K562 (cell line): ENCODE data around the gene CTTNBP2. TPM values are rescaled to one million over a fixed set of nuclear protein-coding genes. Genes with fewer than 3 reads are reported as not detected.

Experiments
- ATAC-seq: fragments of 200-7000 bp; cut with Tn5 transposase; 3 replicates; pipeline ENCODE4 v1.9.1; 2020; ENCODE audit warnings: moderate library complexity
- BruUV-seq: library from RNA; stranded (reverse); fragments of 400-500 nt; replicated peaks from 2 replicates; lab custom pipeline; 2021; lab: Mats Ljungman, UMichigan
- CTCF ChIA-PET: fragments of 300-600 bp; formaldehyde crosslinking; extraction: SDS; loops from one replicate; lab custom pipeline; 2021; ENCODE audit warnings: low intra/inter-chr PET ratio; lab: Yijun Ruan, JAX
- POLR2A ChIA-PET: fragments of 300-600, 350-650 bp; sonication (Branson Sonifier 250); formaldehyde crosslinking; extraction: SDS; loops from one replicate; lab custom pipeline; 2021; ENCODE audit warnings: antibody characterized with exemption, inconsistent platforms; lab: Yijun Ruan, JAX
- DNase-seq, 4 experiments: peaks; one replicate each; pipeline versions ENCODE4 v3.0.0 to v3.0.0-alpha.2; 2011 to 2018; ENCODE audit warnings: low spot score in 3 of 4, mixed read lengths in 3 of 4; ENCODE audit errors: extremely low read depth in 1 of 4
- FAIRE-seq: peaks from 2 replicates; lab custom pipeline; 2011; peaks lifted over from hg19 to GRCh38; lab: Jason Lieb, UNC
- H2AFZ ChIP-seq: 2 replicates; pipeline ENCODE4 v1.6.0; 2011; ENCODE audit warnings: low read depth, low read length, control low read depth, inconsistent platforms
- H3K27ac ChIP-seq: fragments of 200-600 bp; 3 replicates; pipeline ENCODE4 v1.8.0; 2011; ENCODE audit warnings: low read depth, mild to moderate bottlenecking, control low read depth, inconsistent platforms, low read length, moderate library complexity, mixed read lengths; ENCODE audit errors: extremely low read depth
- H3K27me3 ChIP-seq, 2 experiments: fragments of 300-600 bp in 1 of 2; 2 replicates in 1 of 2; 3 replicates in 1 of 2; pipeline versions ENCODE4 v1.6.0 to v1.8.0; 2011; ENCODE audit warnings: inconsistent platforms in 2 of 2, low read length in 2 of 2, mild to moderate bottlenecking in 1 of 2, mixed read lengths in 1 of 2, moderate library complexity in 1 of 2; ENCODE audit not compliant: control insufficient read depth in 2 of 2, insufficient read depth in 2 of 2
- H3K36me3 ChIP-seq: fragments of 300-600 bp; 3 replicates; pipeline ENCODE4 v1.8.0; 2011; ENCODE audit warnings: mild to moderate bottlenecking, low read length, inconsistent platforms; ENCODE audit not compliant: control insufficient read depth, insufficient read depth
- H3K4me1 ChIP-seq, 2 experiments: fragments of 200-600 bp in 1 of 2; replicated peaks in 1 of 2; 2 replicates in 1 of 2; 3 replicates in 1 of 2; pipeline versions ENCODE4 v1.5.1 to v1.8.0; 2011; ENCODE audit warnings: inconsistent platforms in 2 of 2, low read length in 2 of 2, mild to moderate bottlenecking in 1 of 2, mixed read lengths in 1 of 2, moderate library complexity in 1 of 2; ENCODE audit not compliant: control insufficient read depth in 2 of 2, insufficient read depth in 2 of 2
- H3K4me2 ChIP-seq: 2 replicates; pipeline ENCODE4 v1.6.1; 2011; ENCODE audit warnings: low read length, control low read depth, inconsistent platforms, mixed read lengths; ENCODE audit not compliant: insufficient read depth
- H3K4me3 ChIP-seq: fragments of 200-600 bp; sonication (generic), shearing (Covaris generic); 2 replicates; pipeline ENCODE4 v1.5.1; 2016; ENCODE audit warnings: control low read depth, inconsistent platforms
- H3K79me2 ChIP-seq: fragments of 200-600 bp; 3 replicates; pipeline ENCODE4 v1.8.0; 2011; ENCODE audit warnings: low read length, inconsistent platforms; ENCODE audit not compliant: control insufficient read depth, insufficient read depth
- H3K9ac ChIP-seq, 2 experiments: 2 replicates each; pipeline versions ENCODE4 v1.6.0 to v1.6.1; 2011; ENCODE audit warnings: low read depth in 2 of 2, low read length in 2 of 2, control low read depth in 1 of 2, inconsistent platforms in 1 of 2, mild to moderate bottlenecking in 1 of 2, mixed read lengths in 1 of 2; ENCODE audit not compliant: insufficient read depth in 1 of 2
- H3K9me1 ChIP-seq: one replicate; pipeline ENCODE4 v1.6.0; 2011; ENCODE audit warnings: inconsistent platforms, mild to moderate bottlenecking, low read length, moderate library complexity; ENCODE audit not compliant: control insufficient read depth, insufficient read depth
- H3K9me3 ChIP-seq: replicated peaks from 2 replicates; pipeline ENCODE4 v1.5.1; 2011; ENCODE audit warnings: low read depth, low read length, inconsistent platforms; ENCODE audit not compliant: control insufficient read depth, insufficient read depth
- H4K20me1 ChIP-seq: replicated peaks from 2 replicates; pipeline ENCODE4 v1.6.1; 2011; ENCODE audit warnings: low read length, inconsistent platforms, mixed read lengths; ENCODE audit not compliant: control insufficient read depth, insufficient read depth
- GATAD2A ChIP-seq: fragments of 450-650 bp; IDR thresholded peaks from 2 replicates; pipeline ENCODE4 v1.6.1; 2017
- GATAD2B ChIP-seq: fragments of 450-650 bp; IDR thresholded peaks from 2 replicates; pipeline ENCODE4 v1.6.1; 2017; ENCODE audit warnings: mild to moderate bottlenecking, borderline replicate concordance
- KHSRP ChIP-seq: fragments of 450-650 bp; IDR thresholded peaks from 2 replicates; pipeline ENCODE4 v1.6.1; 2017
- KLF16 ChIP-seq: IDR thresholded peaks from 2 replicates; pipeline ENCODE4 v1.6.1; 2016; ENCODE audit warnings: antibody characterized with exemption
- NCOR1 ChIP-seq: fragments of 450-650 bp; IDR thresholded peaks from 2 replicates; pipeline ENCODE4 v1.6.1; 2016; ENCODE audit warnings: mild to moderate bottlenecking, moderate library complexity
- PATZ1 ChIP-seq: fragments of 250-450 bp; sonication (Bioruptor Pico); IDR thresholded peaks from 2 replicates; pipeline ENCODE4 v1.5.0; 2020; ENCODE audit warnings: mild to moderate bottlenecking, borderline replicate concordance
- POLR3A ChIP-seq: IDR thresholded peaks from 2 replicates; pipeline ENCODE4 v1.6.1; 2011; ENCODE audit warnings: borderline replicate concordance, mild to moderate bottlenecking, moderate library complexity; ENCODE audit not compliant: insufficient read length, insufficient read depth; ENCODE audit errors: extremely low read depth
- SAFB2 ChIP-seq: fragments of 200-400 bp; formaldehyde crosslinking; IDR thresholded peaks from 2 replicates; pipeline ENCODE4 v1.6.1; 2018; ENCODE audit warnings: borderline replicate concordance, low read length, low read depth, moderate library complexity; ENCODE audit not compliant: severe bottlenecking
- SOX6 ChIP-seq: fragments of 450-650 bp; IDR thresholded peaks from 2 replicates; pipeline ENCODE4 v1.6.1; 2014; ENCODE audit warnings: mild to moderate bottlenecking
- ZBTB26 ChIP-seq: fragments of 450-650 bp; formaldehyde crosslinking; IDR thresholded peaks from 2 replicates; pipeline ENCODE4 v1.4.0; 2022; ENCODE audit warnings: missing genetic modification characterization
- ZFPM2 ChIP-seq: fragments of 250-450 bp; sonication (Bioruptor Pico); IDR thresholded peaks from 2 replicates; pipeline ENCODE4 v1.5.1; 2022; ENCODE audit warnings: mild to moderate bottlenecking
- WGBS: fragments of 100-300 bp; shearing (Covaris generic); methylation state at CpG from one replicate; pipeline ENCODE4 v1.1.6; 2016; ENCODE audit warnings: low coverage, mixed read lengths; ENCODE audit not compliant: insufficient coverage; ENCODE audit errors: missing lambda C conversion rate; 5-methylcytosine and 5-hydroxymethylcytosine counted together
- in situ Hi-C: fragments of 300-500 bp; cut with MboI; formaldehyde crosslinking; loops from 4 replicates; pipeline ENCODE4 v1.15.0; 2018; ENCODE audit warnings: inconsistent platforms, mixed read lengths
- intact Hi-C: fragments of 100-400 bp; cut with micrococcal nuclease; formaldehyde crosslinking; loops from 2 replicates; pipeline ENCODE4 v1.14.2; 2022
- polyA plus RNA-seq, 8 experiments: library from polyadenylated mRNA; depleted of rRNA in 4 of 8; stranded (reverse) in 5 of 8; unstranded in 3 of 8; fragments of >200 nt; fragmentation: Nextera tagmentation in 2 of 8; fragmentation: Illumina TruSeq in 1 of 8; extraction: Ambion mirVana in 2 of 8; extraction: Trizol in 1 of 8; gene quantifications; 2 replicates each; pipeline versions ENCODE4 v1.2.1 to v1.2.3, GENCODE V29; 2011 to 2014; ENCODE audit warnings: inconsistent platforms in 1 of 8, missing spikeins in 1 of 8
- total RNA-seq, 7 experiments: library from RNA; depleted of rRNA in 6 of 7; stranded (reverse); fragments of >200 nt in 6 of 7; fragmentation: Illumina TruSeq in 2 of 7; extraction: Trizol in 2 of 7; gene quantifications; 2 replicates each; pipeline versions ENCODE4 v1.2.1 to v1.2.3, GENCODE V29; 2011 to 2021; ENCODE audit warnings: low replicate concordance in 1 of 7

The CTTNBP2 gene
- total and polyA plus RNA-seq, 9 of the 15 experiments (the other 6 are each of a cell fraction or from before 2014, with no cell fraction given) = 0.05 TPM; not detected in 8

GRCh38 chr7:117730390-117730789, 142.9 kb downstream of the CTTNBP2 start:
- CTCF ChIA-PET = no interaction called here
- Histone ChIP-seq H3K27me3 (peaks cover 11 to 29% of the 10 kb centered on the region in 2 experiments; a peak in 4 of 5 replicates), H3K9ac (no peak overlapping the region), H3K4me2 (no peak overlapping the region), H3K4me3 (no peak overlapping the region), H3K4me1 (no peaks in the 10 kb centered on the region; a peak in 1 of 5 replicates), H3K9me3 (no peaks in the 10 kb centered on the region), H3K36me3 (no peaks in the 10 kb centered on the region), H2AFZ (no peak overlapping the region), H4K20me1 (no peaks in the 10 kb centered on the region), H3K9me1 (no peaks in the 10 kb centered on the region), H3K79me2 (no peaks in the 10 kb centered on the region), H3K27ac (no peak overlapping the region)
- DNase-seq (no peak), FAIRE-seq (no peak), ATAC-seq (no peak)
- TF ChIP-seq KLF16 = no peak
- TF ChIP-seq PATZ1 (CRISPR knock-in tag) = no peak
- no peak for TF ChIP-seq GATAD2A
- TF ChIP-seq KHSRP = no peak
- no peak for TF ChIP-seq SAFB2
- TF ChIP-seq NCOR1 = no peak
- no peak for TF ChIP-seq ZFPM2 (CRISPR knock-in tag)
- no peak for TF ChIP-seq POLR3A
- TF ChIP-seq GATAD2B = no peak
- no peak for TF ChIP-seq SOX6
- TF ChIP-seq ZBTB26 (CRISPR knock-in tag) = no peak
- WGBS = 7% methylated on average over 3 of the region's 3 CpGs
- intact Hi-C loops = no loop called here
- POLR2A ChIA-PET = interaction anchor here (1.3 kb wide), 1 partner anchor 12 kb away, joined by 6 read pairs; no protein-coding TSS in a partner anchor
- no TSS peak for BruUV-seq
- in situ Hi-C loops = no loop called here
